Endothelial cell of umbilical vein (primary cell): Measurements from ENCODE around the gene EHMT1. TPM values are rescaled to one million over a fixed set of nuclear protein-coding genes. Genes with fewer than 3 reads are reported as not detected.

Experiments used
- BruUV-seq: library from RNA; stranded (reverse); fragments of 400-500 nt; replicated peaks from 2 replicates; lab custom pipeline; 2021; lab: Mats Ljungman, UMichigan
- CTCF ChIA-PET: fragments of 300-600, 350-600 bp; sonication (Branson Sonifier 250); formaldehyde crosslinking; loops from one replicate; lab custom pipeline; 2021; ENCODE audit warnings: antibody characterized with exemption, inconsistent platforms; lab: Charles Lee
- POLR2A ChIA-PET: fragments of 300-600, 350-600 bp; sonication (Branson Sonifier 250); formaldehyde crosslinking; loops from one replicate; lab custom pipeline; 2021; ENCODE audit warnings: antibody characterized with exemption, inconsistent platforms; lab: Charles Lee
- DNase-seq: peaks from one replicate; pipeline ENCODE4 v3.0.0-alpha.2; 2011; ENCODE audit warnings: low read depth, low spot score
- FAIRE-seq: peaks from 2 replicates; lab custom pipeline; 2011; peaks lifted over from hg19 to GRCh38; lab: Jason Lieb, UNC
- H2AFZ ChIP-seq: 2 replicates; pipeline ENCODE4 v1.6.0; 2012; ENCODE audit warnings: low read depth, low read length, control low read depth, inconsistent platforms
- H3K27ac ChIP-seq: 2 replicates; pipeline ENCODE4 v1.5.1; 2011; ENCODE audit warnings: low read depth, mild to moderate bottlenecking, control low read depth, low read length, moderate library complexity; ENCODE audit not compliant: insufficient read depth
- H3K27me3 ChIP-seq, 2 experiments: 2 replicates each; pipeline versions ENCODE4 v1.6.0 to v1.6.1; 2011; ENCODE audit warnings: low read length in 2 of 2, mixed read lengths in 1 of 2; ENCODE audit not compliant: control insufficient read depth in 2 of 2, insufficient read depth in 2 of 2
- H3K36me3 ChIP-seq, 2 experiments: 2 replicates in 1 of 2; 3 replicates in 1 of 2; pipeline ENCODE4 v1.5.1; 2011; ENCODE audit warnings: low read length in 2 of 2, mild to moderate bottlenecking in 1 of 2, moderate library complexity in 1 of 2; ENCODE audit not compliant: control insufficient read depth in 2 of 2, insufficient read depth in 2 of 2; ENCODE audit errors: extremely low read depth in 1 of 2
- H3K4me1 ChIP-seq: 3 replicates; pipeline ENCODE4 v1.5.1; 2011; ENCODE audit warnings: mild to moderate bottlenecking, low read length; ENCODE audit not compliant: control insufficient read depth, insufficient read depth; ENCODE audit errors: extremely low read depth
- H3K4me2 ChIP-seq: 2 replicates; pipeline ENCODE4 v1.6.1; 2011; ENCODE audit warnings: low read length, control low read depth, mixed read lengths; ENCODE audit not compliant: insufficient read depth
- H3K4me3 ChIP-seq, 3 experiments: fragments of 200-600 bp in 1 of 3; sonication (generic), shearing (Covaris generic) in 1 of 3; replicated peaks in 1 of 3; 2 replicates each; pipeline ENCODE4 v1.5.1; 2011 to 2016; ENCODE audit warnings: control low read depth in 3 of 3, low read length in 3 of 3, mild to moderate bottlenecking in 2 of 3, inconsistent platforms in 1 of 3, low read depth in 1 of 3, moderate library complexity in 1 of 3; ENCODE audit not compliant: insufficient read depth in 1 of 3
- H3K79me2 ChIP-seq: 2 replicates; pipeline ENCODE4 v1.6.0; 2012; ENCODE audit warnings: low read length, inconsistent platforms; ENCODE audit not compliant: control insufficient read depth, insufficient read depth
- H3K9ac ChIP-seq: replicated peaks from 2 replicates; pipeline ENCODE3; 2011; ENCODE audit warnings: low read length, control low read depth; ENCODE audit not compliant: insufficient read depth; ENCODE audit errors: extremely low read depth
- H3K9me1 ChIP-seq: replicated peaks from 3 replicates; pipeline ENCODE4 v1.6.0; 2011; ENCODE audit warnings: mild to moderate bottlenecking, low read length; ENCODE audit not compliant: control insufficient read depth, insufficient read depth; ENCODE audit errors: extremely low read depth
- H3K9me3 ChIP-seq: replicated peaks from 2 replicates; pipeline ENCODE4 v1.5.1; 2012; ENCODE audit warnings: low read length, inconsistent platforms; ENCODE audit not compliant: control insufficient read depth, insufficient read depth
- H4K20me1 ChIP-seq: replicated peaks from 2 replicates; pipeline ENCODE3; 2011; ENCODE audit warnings: mild to moderate bottlenecking, low read length; ENCODE audit not compliant: control insufficient read depth, insufficient read depth; ENCODE audit errors: extremely low read depth
- CTCF ChIP-seq, 2 donors: IDR thresholded peaks; 1 replicate in 1 of 2; 2 replicates in 1 of 2; pipeline ENCODE4 v1.5.1; 2011; ENCODE audit warnings: low read length in 2 of 2, mild to moderate bottlenecking in 2 of 2, moderate library complexity in 2 of 2, control low read depth in 1 of 2, inconsistent platforms in 1 of 2, low read depth in 1 of 2; ENCODE audit not compliant: insufficient read depth in 1 of 2; ENCODE audit errors: extremely low read depth in 1 of 2
- EZH2 ChIP-seq: IDR thresholded peaks from 2 replicates; pipeline ENCODE4 v1.6.1; 2012; ENCODE audit warnings: borderline replicate concordance, low read depth, mild to moderate bottlenecking, moderate library complexity, low read length, inconsistent platforms; ENCODE audit not compliant: severe bottlenecking
- FOS ChIP-seq: IDR thresholded peaks from 2 replicates; pipeline ENCODE4 v1.6.1; 2011; ENCODE audit warnings: mild to moderate bottlenecking, low read length, moderate library complexity, borderline replicate concordance; ENCODE audit not compliant: insufficient read depth
- GATA2 ChIP-seq: IDR thresholded peaks from 2 replicates; pipeline ENCODE4 v1.7.0; 2011; ENCODE audit warnings: low read depth, mild to moderate bottlenecking, moderate library complexity, mixed read lengths, low read length; ENCODE audit not compliant: insufficient read length, insufficient read depth
- JUN ChIP-seq: IDR thresholded peaks from 2 replicates; pipeline ENCODE4 v1.6.1; 2011; ENCODE audit warnings: borderline replicate concordance, low read depth; ENCODE audit not compliant: insufficient read length, insufficient read depth
- MYC ChIP-seq: IDR thresholded peaks from one replicate; pipeline ENCODE4 v1.6.1; 2011; ENCODE audit warnings: mild to moderate bottlenecking, low read depth, low read length
- POLR2A ChIP-seq: IDR thresholded peaks from 2 replicates; pipeline ENCODE4 v1.6.1; 2012; ENCODE audit warnings: low read depth, mild to moderate bottlenecking, control low read depth, low read length
- POLR2AphosphoS5 ChIP-seq: IDR thresholded peaks from 2 replicates; pipeline ENCODE4 v1.6.1; 2012; ENCODE audit warnings: low read depth, mild to moderate bottlenecking, control low read depth, low read length, moderate library complexity; ENCODE audit not compliant: insufficient read depth
- dilution Hi-C: fragments of 300-500 bp; cut with MboI; formaldehyde crosslinking; loops from one replicate; pipeline ENCODE4 v1.15.0; 2019; ENCODE audit warnings: low sequenced_read_pairs; ENCODE audit not compliant: extremely low pct_ligation_motif_present
- intact Hi-C: fragments of 100-400 bp; cut with micrococcal nuclease; formaldehyde crosslinking; loops from one replicate; pipeline ENCODE4 v1.10.0; 2022
- polyA plus RNA-seq, 4 experiments: library from polyadenylated mRNA; depleted of rRNA in 3 of 4; stranded (reverse) in 3 of 4; unstranded in 1 of 4; fragments of >200 nt; gene quantifications; 2 replicates each; pipeline versions ENCODE4 v1.2.1 to v1.2.3, GENCODE V29; 2011 to 2012; ENCODE audit warnings: missing spikeins in 1 of 4
- total RNA-seq: library from RNA; stranded (reverse); gene quantifications from 2 replicates; pipeline ENCODE4 v1.2.3, GENCODE V29; 2021
- TF ChIP-seq, protein P1 (sequence below): IDR thresholded peaks from 2 replicates; pipeline ENCODE4 v1.6.1; 2011; ENCODE audit not compliant: insufficient read depth, insufficient read length

EHMT1 gene
- total and polyA plus RNA-seq, 2 donors (not counting 3 experiments of a cell fraction or from before 2014, with no cell fraction given): 48.2 to 104 TPM

- Histone ChIP-seq H3K4me3 (no peak overlapping the region), H3K4me2 (no peak overlapping the region), H3K79me2 (peaks cover 63% of the 10 kb centered on the region), H3K36me3 (no peaks in the 10 kb centered on the region), H4K20me1 (peaks cover 4% of the 10 kb centered on the region), H3K9me1 (no peaks in the 10 kb centered on the region), H3K4me1 (peaks cover 5% of the 10 kb centered on the region), H3K27ac (no peak overlapping the region), H3K27me3 (no peaks in the 10 kb centered on the region), H2AFZ (no peak overlapping the region), H3K9me3 (no peaks in the 10 kb centered on the region), H3K9ac (no peak overlapping the region)
- no peak for TF ChIP-seq JUN
- no TSS peak for BruUV-seq
- ChIA-PET POLR2A (interaction anchor here (0.7 kb wide), 1 partner anchor 102 kb away, joined by 7 read pairs; no protein-coding TSS in a partner anchor), CTCF (interaction anchor here (1.0 kb wide), 2 partner anchors 14 to 20 kb away, joined by 5 to 7 read pairs; no protein-coding TSS in a partner anchor)
- intact Hi-C loops (loop anchor here (5.0 to 10.0 kb wide), 2 partner anchors 53 to 80 kb away; no protein-coding TSS in a partner anchor), dilution Hi-C loops (no loop called here)
- no peak for FAIRE-seq
- DNase-seq: no peak
Measured at GRCh38 chr9:137674976-137675320, 56.1 kb downstream of the EHMT1 start.

DNA sequence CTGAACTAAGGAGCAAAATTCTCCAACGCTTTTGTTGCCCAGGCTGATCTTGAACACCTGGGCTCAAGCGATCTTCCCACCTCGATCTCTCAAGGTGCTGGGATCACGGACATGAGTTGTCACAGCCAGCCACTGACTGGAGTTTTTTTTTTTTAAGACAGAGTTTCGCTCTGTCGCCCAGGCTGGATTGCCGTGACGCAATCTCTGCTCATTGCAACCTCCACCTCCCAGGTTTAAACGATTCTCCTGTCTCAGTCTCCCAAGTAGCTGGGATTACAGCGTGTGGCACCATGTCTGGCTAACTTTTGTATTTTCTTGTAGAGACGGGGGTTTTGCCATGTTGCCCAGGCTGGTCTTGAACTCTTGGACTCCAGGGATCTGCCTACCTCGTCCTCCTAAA lies 58.2 kb downstream of the EHMT1 start:
- FAIRE-seq (no peak), DNase-seq (no peak)
- Histone ChIP-seq H2AFZ (no peak overlapping the region), H3K9me3 (no peaks in the 10 kb centered on the region), H3K4me3 (no peak overlapping the region), H4K20me1 (peaks cover 4% of the 10 kb centered on the region), H3K9ac (no peak overlapping the region), H3K4me1 (peaks cover 5% of the 10 kb centered on the region), H3K27ac (no peak overlapping the region), H3K79me2 (peaks cover 69% of the 10 kb centered on the region), H3K4me2 (no peak overlapping the region), H3K9me1 (no peaks in the 10 kb centered on the region), H3K27me3 (no peaks in the 10 kb centered on the region), H3K36me3 (no peaks in the 10 kb centered on the region)
- dilution Hi-C loops (no loop called here), intact Hi-C loops (loop anchor here (10.0 kb wide), 1 partner anchor 78 kb away; no protein-coding TSS in a partner anchor)
- POLR2A ChIA-PET: no interaction called here
- no TSS peak for BruUV-seq
- CTCF ChIA-PET: no interaction called here
- TF ChIP-seq, protein P1, sequence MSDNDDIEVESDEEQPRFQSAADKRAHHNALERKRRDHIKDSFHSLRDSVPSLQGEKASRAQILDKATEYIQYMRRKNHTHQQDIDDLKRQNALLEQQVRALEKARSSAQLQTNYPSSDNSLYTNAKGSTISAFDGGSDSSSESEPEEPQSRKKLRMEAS: no peak
- TF ChIP-seq FOS (no peak), POLR2A (no peak), JUN (no peak), CTCF (IDR thresholded peaks at IDR 0.05; ENCODE audit: extremely low read depth in 1 of 2, insufficient read depth in 1 of 2, low read depth in 1 of 2, low read length in 2 of 2) (no peak), POLR2AphosphoS5 (no peak), EZH2 (no peak), MYC (no peak), GATA2 (no peak)
